Loucy (cell line): Measurements from ENCODE around the gene PROB1.
A peak's percentile ranks its signal among the peaks of the same experiment; 100 is the strongest.

Experiments
- H2AFZ ChIP-seq: fragments of 200-600 bp; sonication (generic); 2 replicates; pipeline ENCODE4 v1.6.0; 2016; ENCODE audit warnings: antibody characterized with exemption, mild to moderate bottlenecking, low read length, moderate library complexity
- H3F3A ChIP-seq: fragments of 200-600 bp; 2 replicates; pipeline ENCODE4 v1.6.0; 2016; ENCODE audit warnings: antibody characterized with exemption, low read depth, mild to moderate bottlenecking
- H3K27me3 ChIP-seq: fragments of 200-600 bp; sonication (generic); 2 replicates; pipeline ENCODE4 v1.6.1; 2014; ENCODE audit warnings: low read length, mild to moderate bottlenecking; ENCODE audit not compliant: insufficient read depth, poor library complexity, severe bottlenecking
- H3K36me3 ChIP-seq: fragments of 200-600 bp; sonication (generic); 2 replicates; pipeline ENCODE4 v1.6.1; 2016; ENCODE audit warnings: low read length; ENCODE audit not compliant: insufficient read depth
- H3K4me1 ChIP-seq: fragments of 200-600 bp; sonication (generic); 2 replicates; pipeline ENCODE4 v1.5.1; 2014; ENCODE audit warnings: low read length, mild to moderate bottlenecking; ENCODE audit not compliant: insufficient read depth, poor library complexity, severe bottlenecking
- H3K4me2 ChIP-seq: fragments of 200-600 bp; sonication (generic); 2 replicates; pipeline ENCODE4 v1.6.0; 2014; ENCODE audit warnings: antibody characterized with exemption, low read length, low read depth, mild to moderate bottlenecking; ENCODE audit not compliant: poor library complexity, severe bottlenecking
- H3K4me3 ChIP-seq: fragments of 200-600 bp; sonication (generic); 2 replicates; pipeline ENCODE4 v1.5.1; 2014; ENCODE audit warnings: low read length, mild to moderate bottlenecking, mixed read lengths; ENCODE audit not compliant: poor library complexity, severe bottlenecking
- H3K79me2 ChIP-seq: fragments of 200-600 bp; sonication (generic); 2 replicates; pipeline ENCODE4 v1.6.1; 2014; ENCODE audit warnings: low read length; ENCODE audit not compliant: insufficient read depth
- H3K9ac ChIP-seq: fragments of 200-600 bp; sonication (generic); 2 replicates; pipeline ENCODE4 v1.6.0; 2014; ENCODE audit warnings: mild to moderate bottlenecking, low read depth, low read length, moderate library complexity; ENCODE audit not compliant: poor library complexity, severe bottlenecking
- H3K9me2 ChIP-seq: fragments of 200-600 bp; sonication (generic); replicated peaks from 2 replicates; pipeline ENCODE4 v1.6.1; 2016; ENCODE audit warnings: low read depth, low read length, mixed read lengths
- H3K9me3 ChIP-seq: fragments of 200-600 bp; sonication (generic); 2 replicates; pipeline ENCODE4 v1.6.1; 2014; ENCODE audit warnings: mild to moderate bottlenecking, antibody characterized with exemption, low read length, low read depth; ENCODE audit not compliant: insufficient read depth
- H4K20me1 ChIP-seq: fragments of 200-600 bp; sonication (generic); 2 replicates; pipeline ENCODE4 v1.6.0; 2014; ENCODE audit warnings: antibody characterized with exemption, low read length, mild to moderate bottlenecking; ENCODE audit not compliant: insufficient read depth, poor library complexity, severe bottlenecking
- EZH2phosphoT487 ChIP-seq: fragments of 200-600 bp; IDR thresholded peaks from 2 replicates; pipeline ENCODE4 v1.6.1; 2018; ENCODE audit warnings: antibody characterized with exemption, mild to moderate bottlenecking, moderate library complexity, borderline replicate concordance
- TF ChIP-seq, protein P1 (sequence below): fragments of 200-600 bp; sonication (generic); conservative IDR thresholded peaks from 2 replicates; pipeline ENCODE4 v1.5.1; 2014; ENCODE audit warnings: mild to moderate bottlenecking, antibody characterized with exemption, low read length

The PROB1 gene

DNA sequence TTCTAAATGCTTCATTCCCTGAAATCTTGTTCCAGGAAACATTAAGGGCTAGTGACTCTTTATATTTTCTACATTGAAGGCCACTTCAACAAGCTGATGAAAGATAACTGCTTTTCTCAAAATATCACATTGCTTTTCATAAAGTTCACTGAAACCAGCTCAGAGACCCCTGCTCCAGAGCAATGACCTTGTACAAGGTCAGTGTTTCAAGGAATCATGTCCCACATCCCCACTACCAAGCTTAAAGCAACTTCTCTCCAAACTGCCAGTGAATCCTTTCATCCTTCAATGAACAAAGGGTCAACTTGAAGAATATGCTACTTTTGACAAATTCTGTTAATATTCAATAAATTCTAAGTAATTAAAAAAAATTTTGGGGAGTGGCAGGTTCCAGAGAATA is 21.0 kb upstream of the PROB1 start:
- no peaks in the 10 kb centered on the region for H3K9me3 ChIP-seq
- H3K4me2 ChIP-seq, result no peak overlapping the region
- H2AFZ ChIP-seq, result no peak overlapping the region
- TF ChIP-seq, protein P1, sequence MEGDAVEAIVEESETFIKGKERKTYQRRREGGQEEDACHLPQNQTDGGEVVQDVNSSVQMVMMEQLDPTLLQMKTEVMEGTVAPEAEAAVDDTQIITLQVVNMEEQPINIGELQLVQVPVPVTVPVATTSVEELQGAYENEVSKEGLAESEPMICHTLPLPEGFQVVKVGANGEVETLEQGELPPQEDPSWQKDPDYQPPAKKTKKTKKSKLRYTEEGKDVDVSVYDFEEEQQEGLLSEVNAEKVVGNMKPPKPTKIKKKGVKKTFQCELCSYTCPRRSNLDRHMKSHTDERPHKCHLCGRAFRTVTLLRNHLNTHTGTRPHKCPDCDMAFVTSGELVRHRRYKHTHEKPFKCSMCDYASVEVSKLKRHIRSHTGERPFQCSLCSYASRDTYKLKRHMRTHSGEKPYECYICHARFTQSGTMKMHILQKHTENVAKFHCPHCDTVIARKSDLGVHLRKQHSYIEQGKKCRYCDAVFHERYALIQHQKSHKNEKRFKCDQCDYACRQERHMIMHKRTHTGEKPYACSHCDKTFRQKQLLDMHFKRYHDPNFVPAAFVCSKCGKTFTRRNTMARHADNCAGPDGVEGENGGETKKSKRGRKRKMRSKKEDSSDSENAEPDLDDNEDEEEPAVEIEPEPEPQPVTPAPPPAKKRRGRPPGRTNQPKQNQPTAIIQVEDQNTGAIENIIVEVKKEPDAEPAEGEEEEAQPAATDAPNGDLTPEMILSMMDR, result no peak
- no peak for TF ChIP-seq EZH2phosphoT487
- no peak overlapping the region for H3K4me3 ChIP-seq
- peaks cover 16% of the 10 kb centered on the region; the same call in 1 of the 2 replicates for H3K36me3 ChIP-seq
- H4K20me1 ChIP-seq, result no peaks in the 10 kb centered on the region
- H3K9me2 ChIP-seq, result no peaks in the 10 kb centered on the region
- no peaks in the 10 kb centered on the region for H3K79me2 ChIP-seq
- no peaks in the 10 kb centered on the region for H3K27me3 ChIP-seq
- no peak overlapping the region for H3K9ac ChIP-seq
- peaks cover 35% of the 10 kb centered on the region for H3K4me1 ChIP-seq
- no peaks in the 10 kb centered on the region for H3F3A ChIP-seq

DNA sequence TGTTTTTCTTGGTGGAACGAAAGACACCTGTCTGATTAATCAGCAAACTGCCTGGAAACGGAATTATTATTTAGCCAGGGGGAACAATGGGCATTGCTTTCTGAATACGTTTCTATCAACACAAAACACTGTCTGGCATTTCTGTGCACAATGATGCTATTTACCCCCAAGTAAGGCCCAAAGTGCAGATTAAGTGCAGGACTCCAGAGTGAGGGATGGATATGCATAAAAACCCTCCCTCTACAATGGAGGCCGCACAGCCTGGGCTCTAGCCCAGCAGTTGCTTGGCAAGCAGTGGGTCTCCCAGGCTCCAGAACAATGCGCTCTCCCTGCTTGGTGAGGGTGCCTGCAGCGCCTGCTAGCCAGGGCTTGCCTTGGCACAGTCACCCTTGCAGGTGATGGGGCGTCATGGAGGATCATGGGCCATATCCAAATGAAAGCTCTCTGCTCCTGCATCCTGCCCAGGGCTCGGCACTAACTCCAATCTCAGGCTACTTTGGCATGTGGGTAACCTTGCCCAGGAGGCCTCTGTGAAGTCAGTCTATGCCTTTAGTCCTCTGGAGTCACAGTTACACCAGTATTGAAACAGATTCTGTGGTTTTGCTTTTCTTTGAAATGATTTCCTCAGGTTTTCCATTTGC is 20.4 kb upstream of the PROB1 start:
- H3K9ac ChIP-seq, result no peak overlapping the region
- no peaks in the 10 kb centered on the region for H3F3A ChIP-seq
- no peaks in the 10 kb centered on the region for H3K9me2 ChIP-seq
- no peaks in the 10 kb centered on the region for H3K9me3 ChIP-seq
- TF ChIP-seq, protein P1, result no peak
- no peak for TF ChIP-seq EZH2phosphoT487
- no peaks in the 10 kb centered on the region for H4K20me1 ChIP-seq
- no peaks in the 10 kb centered on the region for H3K27me3 ChIP-seq
- H3K4me1 ChIP-seq, result peaks cover 35% of the 10 kb centered on the region
- no peaks in the 10 kb centered on the region for H3K79me2 ChIP-seq
- H2AFZ ChIP-seq, result no peak overlapping the region
- no peak overlapping the region for H3K4me3 ChIP-seq
- H3K36me3 ChIP-seq, result peaks cover 16% of the 10 kb centered on the region; the same call in 1 of the 2 replicates
- H3K4me2 ChIP-seq, result no peak overlapping the region

DNA sequence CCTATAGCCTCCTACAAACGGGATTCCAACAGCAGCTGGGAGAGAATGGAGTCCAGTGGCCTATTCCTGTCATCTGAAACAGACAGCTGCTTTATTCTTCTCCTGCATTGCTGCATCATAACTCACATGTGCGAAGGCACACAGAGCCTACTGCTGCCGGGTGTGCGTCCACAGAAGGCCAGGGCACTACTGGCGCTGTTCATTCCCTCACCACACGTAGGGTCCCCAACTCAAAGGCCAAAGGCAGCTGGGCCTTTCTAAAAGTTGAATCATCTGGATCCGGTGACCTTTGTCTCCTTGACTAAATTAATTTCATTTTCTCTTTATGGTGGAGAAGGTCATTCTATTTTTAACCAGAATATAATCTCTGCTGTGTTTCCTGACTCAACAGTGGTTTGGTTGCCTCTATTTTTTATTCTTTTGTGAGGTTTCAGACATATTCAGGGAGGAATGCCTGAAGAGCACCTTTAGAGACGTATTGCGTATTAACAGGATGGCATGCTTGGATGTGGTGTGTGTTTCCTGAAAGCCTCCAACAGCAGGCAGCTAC is 19.8 kb upstream of the PROB1 start:
- no peaks in the 10 kb centered on the region for H3K79me2 ChIP-seq
- H3K9me2 ChIP-seq, result no peaks in the 10 kb centered on the region
- H3K27me3 ChIP-seq, result no peaks in the 10 kb centered on the region
- peak overlapping the region; percentile 5 for H3K4me2 ChIP-seq
- no peak overlapping the region for H3K4me3 ChIP-seq
- TF ChIP-seq, protein P1, result no peak
- no peak for TF ChIP-seq EZH2phosphoT487
- H2AFZ ChIP-seq, result no peak overlapping the region
- H3F3A ChIP-seq, result no peaks in the 10 kb centered on the region
- H3K4me1 ChIP-seq, result peaks cover 35% of the 10 kb centered on the region
- H3K36me3 ChIP-seq, result peaks cover 13% of the 10 kb centered on the region; the same call in 1 of the 2 replicates
- H4K20me1 ChIP-seq, result no peaks in the 10 kb centered on the region
- peak overlapping the region; percentile 5 for H3K9ac ChIP-seq
- H3K9me3 ChIP-seq, result no peaks in the 10 kb centered on the region
